GM12873 (cell line): ENCODE measurements around the gene USP17L15.
"Not testable (repeated sequence)": the region's sequence is repeated elsewhere in the genome, so short reads cannot be mapped to it uniquely, and the experiment has no call there.

Experiments used
- TF ChIP-seq, protein P1 (sequence below): IDR thresholded peaks from 2 replicates; pipeline ENCODE4 v1.5.1; 2012; ENCODE audit warnings: low read depth, mild to moderate bottlenecking, moderate library complexity, low read length, control low read depth; ENCODE audit not compliant: insufficient read depth; ENCODE audit errors: missing control alignments

Gene USP17L15

DNA sequence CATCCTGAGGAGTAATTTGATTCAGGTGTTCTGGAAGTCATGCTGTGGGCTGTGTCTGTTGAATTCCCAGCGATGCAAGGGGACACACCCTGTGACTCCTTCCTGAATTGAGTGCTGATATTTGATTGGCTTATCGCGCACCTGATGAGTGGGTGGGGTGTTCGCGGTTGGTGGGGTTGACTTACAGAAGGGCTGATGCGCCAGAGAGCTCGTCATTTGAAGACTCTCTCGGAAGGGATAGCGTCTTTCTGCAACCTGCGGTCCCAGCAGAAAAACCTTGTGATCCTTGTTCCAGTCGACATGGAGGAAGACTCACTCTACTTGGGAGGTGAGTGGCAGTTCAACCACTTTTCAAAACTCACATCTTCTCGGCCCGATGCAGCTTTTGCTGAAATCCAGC lies 18.9 kb downstream of the USP17L15 start, which contains the start of gene USP17L19:
Gene USP17L19 (plus strand): TSS at position 301 of the 400 bp plus-strand sequence. CDS start 0 bp downstream, at position 301.
- TF ChIP-seq, protein P1, sequence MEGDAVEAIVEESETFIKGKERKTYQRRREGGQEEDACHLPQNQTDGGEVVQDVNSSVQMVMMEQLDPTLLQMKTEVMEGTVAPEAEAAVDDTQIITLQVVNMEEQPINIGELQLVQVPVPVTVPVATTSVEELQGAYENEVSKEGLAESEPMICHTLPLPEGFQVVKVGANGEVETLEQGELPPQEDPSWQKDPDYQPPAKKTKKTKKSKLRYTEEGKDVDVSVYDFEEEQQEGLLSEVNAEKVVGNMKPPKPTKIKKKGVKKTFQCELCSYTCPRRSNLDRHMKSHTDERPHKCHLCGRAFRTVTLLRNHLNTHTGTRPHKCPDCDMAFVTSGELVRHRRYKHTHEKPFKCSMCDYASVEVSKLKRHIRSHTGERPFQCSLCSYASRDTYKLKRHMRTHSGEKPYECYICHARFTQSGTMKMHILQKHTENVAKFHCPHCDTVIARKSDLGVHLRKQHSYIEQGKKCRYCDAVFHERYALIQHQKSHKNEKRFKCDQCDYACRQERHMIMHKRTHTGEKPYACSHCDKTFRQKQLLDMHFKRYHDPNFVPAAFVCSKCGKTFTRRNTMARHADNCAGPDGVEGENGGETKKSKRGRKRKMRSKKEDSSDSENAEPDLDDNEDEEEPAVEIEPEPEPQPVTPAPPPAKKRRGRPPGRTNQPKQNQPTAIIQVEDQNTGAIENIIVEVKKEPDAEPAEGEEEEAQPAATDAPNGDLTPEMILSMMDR, result not testable (repeated sequence)

DNA sequence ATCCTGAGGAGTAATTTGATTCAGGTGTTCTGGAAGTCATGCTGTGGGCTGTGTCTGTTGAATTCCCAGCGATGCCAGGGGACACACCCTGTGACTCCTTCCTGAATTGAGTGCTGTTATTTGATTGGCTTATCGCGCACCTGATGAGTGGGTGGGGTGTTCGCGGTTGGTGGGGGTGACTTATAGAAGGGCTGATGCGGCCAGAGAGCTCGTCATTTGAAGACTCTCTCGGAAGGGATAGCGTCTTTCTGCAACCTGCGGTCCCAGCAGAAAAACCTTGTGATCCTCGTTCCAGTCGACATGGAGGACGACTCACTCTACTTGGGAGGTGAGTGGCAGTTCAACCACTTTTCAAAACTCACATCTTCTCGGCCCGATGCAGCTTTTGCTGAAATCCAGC lies 23.6 kb downstream of the USP17L15 start, which contains the start of gene USP17L20:
Gene USP17L20 (plus strand): TSS at position 301 of the 400 bp plus-strand sequence. CDS start 0 bp downstream, at position 301.
- TF ChIP-seq, protein P1, result not testable (repeated sequence)

GRCh38 chr4:9262572-9262971 lies 28.4 kb downstream of the USP17L15 start, which contains the start of gene USP17L21:
TSS of gene USP17L21 (plus strand) at chr4:9262872. CDS start at chr4:9262872, 0 bp downstream.
- TF ChIP-seq, protein P1, result not testable (repeated sequence)

DNA sequence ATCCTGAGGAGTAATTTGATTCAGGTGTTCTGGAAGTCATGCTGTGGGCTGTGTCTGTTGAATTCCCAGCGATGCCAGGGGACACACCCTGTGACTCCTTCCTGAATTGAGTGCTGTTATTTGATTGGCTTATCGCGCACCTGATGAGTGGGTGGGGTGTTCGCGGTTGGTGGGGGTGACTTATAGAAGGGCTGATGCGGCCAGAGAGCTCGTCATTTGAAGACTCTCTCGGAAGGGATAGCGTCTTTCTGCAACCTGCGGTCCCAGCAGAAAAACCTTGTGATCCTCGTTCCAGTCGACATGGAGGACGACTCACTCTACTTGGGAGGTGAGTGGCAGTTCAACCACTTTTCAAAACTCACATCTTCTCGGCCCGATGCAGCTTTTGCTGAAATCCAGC lies 33.1 kb downstream of the USP17L15 start, which contains the start of gene USP17L22:
Gene USP17L22 (plus strand): TSS at position 301 of the 400 bp plus-strand sequence. CDS start 0 bp downstream, at position 301.
- TF ChIP-seq, protein P1, result not testable (repeated sequence)
